ENCODE results near the gene FOXJ2. TPM values are rescaled to one million over a fixed set of nuclear protein-coding genes. Genes with fewer than 3 reads are reported as not detected.

The FOXJ2 gene
- total and polyA plus RNA-seq, 2 donors (not counting 1 experiment from before 2014, with no cell fraction given), result 9.5 to 19.4 TPM

GRCh38 chr12:8077207-8077606 lies 44.7 kb downstream of the FOXJ2 start:
- Histone ChIP-seq H3K9me3 (ENCODE audit: control extremely low read depth in 1 of 3, control insufficient read depth in 2 of 3, insufficient read depth in 1 of 3, low read length in 2 of 3) (no peaks in the 10 kb centered on the region), H2AFZ (ENCODE audit: insufficient read depth, low read depth, low read length, poor library complexity, severe bottlenecking) (no peak overlapping the region), H3K4me3 (ENCODE audit: control extremely low read depth in 1 of 5, extremely low read depth in 1 of 5, insufficient read depth in 1 of 5, low read depth in 2 of 5, low read length in 4 of 5) (no peak overlapping the region), H3K36me3 (replicated peaks in 1 of 2; ENCODE audit: control extremely low read depth in 1 of 2, control insufficient read depth in 1 of 2, extremely low read depth in 1 of 2, insufficient read depth in 2 of 2, low read length in 1 of 2) (no peaks in the 10 kb centered on the region), H3K27ac (ENCODE audit: low read length in 2 of 2) (no peak overlapping the region), H3K9ac (ENCODE audit: low read length) (no peak overlapping the region), H3K4me2 (replicated peaks; ENCODE audit: low read depth, low read length, poor library complexity, severe bottlenecking) (no peak overlapping the region), H3K27me3 (replicated peaks in 1 of 4; ENCODE audit: control extremely low read depth in 1 of 4, control insufficient read depth in 3 of 4, insufficient read depth in 4 of 4, low read length in 3 of 4) (no peaks in the 10 kb centered on the region), H3K79me2 (ENCODE audit: control insufficient read depth, insufficient read depth, low read length) (peaks cover 38% of the 10 kb centered on the region), H3K4me1 (ENCODE audit: control insufficient read depth in 2 of 2, insufficient read depth in 2 of 2, low read length in 2 of 2) (peaks cover 15 to 17% of the 10 kb centered on the region in 2 donors), H4K20me1 (ENCODE audit: control insufficient read depth, insufficient read depth, low read length, poor library complexity, severe bottlenecking) (no peaks in the 10 kb centered on the region)
- no peaks in the 10 kb centered on the region for H3K9me3 Mint-ChIP-seq (ENCODE audit: insufficient read depth)
- no peak overlapping the region for H3K27ac Mint-ChIP-seq
- ATAC-seq (ENCODE audit: low read depth), result no peak
- no peaks in the 10 kb centered on the region for H3K27me3 Mint-ChIP-seq
- CTCF ChIA-PET, result interaction anchor here (1.8 to 2.9 kb wide), 4 partner anchors 22 to 142 kb away, joined by 5 to 40 read pairs (median 10); partner anchors contain the start of gene SLC2A3
- intact Hi-C loops (cut with micrococcal nuclease), result no loop called here
- peaks cover 29% of the 10 kb centered on the region for H3K4me1 Mint-ChIP-seq
- POLR2A ChIA-PET, result no interaction called here
- no peak overlapping the region for H3K4me3 Mint-ChIP-seq
- no peak for DNase-seq
- WGBS (ENCODE audit: insufficient coverage), result no CpG with 5 or more reads among the region's 4 CpGs
- TF ChIP-seq CTCF (IDR thresholded peaks at IDR 0.05), result no peak

GRCh38 chr12:8078398-8078797 lies 45.9 kb downstream of the FOXJ2 start:
- POLR2A ChIA-PET, result no interaction called here
- Mint-ChIP-seq H3K4me1 (peaks cover 38% of the 10 kb centered on the region), H3K27ac (no peak overlapping the region), H3K27me3 (no peaks in the 10 kb centered on the region), H3K9me3 (ENCODE audit: insufficient read depth) (no peaks in the 10 kb centered on the region), H3K4me3 (no peak overlapping the region)
- CTCF ChIA-PET, result interaction anchor here (0.8 to 2.9 kb wide), 14 partner anchors 9 to 224 kb away, joined by 3 to 40 read pairs (median 4); partner anchors contain the start of gene SLC2A3
- DNase-seq, result peak; percentile 56
- Histone ChIP-seq H3K27ac (ENCODE audit: low read length in 2 of 2) (no peak overlapping the region), H4K20me1 (ENCODE audit: control insufficient read depth, insufficient read depth, low read length, poor library complexity, severe bottlenecking) (no peaks in the 10 kb centered on the region), H3K36me3 (replicated peaks in 1 of 2; ENCODE audit: control extremely low read depth in 1 of 2, control insufficient read depth in 1 of 2, extremely low read depth in 1 of 2, insufficient read depth in 2 of 2, low read length in 1 of 2) (no peaks in the 10 kb centered on the region), H3K4me2 (replicated peaks; ENCODE audit: low read depth, low read length, poor library complexity, severe bottlenecking) (no peak overlapping the region), H3K4me1 (ENCODE audit: control insufficient read depth in 2 of 2, insufficient read depth in 2 of 2, low read length in 2 of 2) (peaks cover 23 to 24% of the 10 kb centered on the region in 2 donors), H3K9me3 (ENCODE audit: control extremely low read depth in 1 of 3, control insufficient read depth in 2 of 3, insufficient read depth in 1 of 3, low read length in 2 of 3) (no peaks in the 10 kb centered on the region), H3K79me2 (ENCODE audit: control insufficient read depth, insufficient read depth, low read length) (peaks cover 50% of the 10 kb centered on the region), H2AFZ (ENCODE audit: insufficient read depth, low read depth, low read length, poor library complexity, severe bottlenecking) (no peak overlapping the region), H3K4me3 (ENCODE audit: control extremely low read depth in 1 of 5, extremely low read depth in 1 of 5, insufficient read depth in 1 of 5, low read depth in 2 of 5, low read length in 4 of 5) (no peak overlapping the region), H3K9ac (ENCODE audit: low read length) (no peak overlapping the region), H3K27me3 (replicated peaks in 1 of 4; ENCODE audit: control extremely low read depth in 1 of 4, control insufficient read depth in 3 of 4, insufficient read depth in 4 of 4, low read length in 3 of 4) (no peaks in the 10 kb centered on the region)
- peak; percentile 61 for TF ChIP-seq CTCF (IDR thresholded peaks at IDR 0.05)
- TF ChIP-seq EZH2 (IDR thresholded peaks at IDR 0.05; ENCODE audit: borderline replicate concordance, insufficient read depth, low read depth, low read length, poor library complexity, severe bottlenecking), result no peak
- ATAC-seq (ENCODE audit: low read depth), result no peak
- 67% methylated on average over 2 of the region's 4 CpGs for WGBS (ENCODE audit: insufficient coverage)
- intact Hi-C loops (cut with micrococcal nuclease), result loop anchor here (1.0 kb wide), 2 partner anchors 32 to 145 kb away; no protein-coding TSS in a partner anchor

Data from B cell (primary cell).